ENCODE data around the gene KPNA1.

- TF ChIP-seq, protein P1, sequence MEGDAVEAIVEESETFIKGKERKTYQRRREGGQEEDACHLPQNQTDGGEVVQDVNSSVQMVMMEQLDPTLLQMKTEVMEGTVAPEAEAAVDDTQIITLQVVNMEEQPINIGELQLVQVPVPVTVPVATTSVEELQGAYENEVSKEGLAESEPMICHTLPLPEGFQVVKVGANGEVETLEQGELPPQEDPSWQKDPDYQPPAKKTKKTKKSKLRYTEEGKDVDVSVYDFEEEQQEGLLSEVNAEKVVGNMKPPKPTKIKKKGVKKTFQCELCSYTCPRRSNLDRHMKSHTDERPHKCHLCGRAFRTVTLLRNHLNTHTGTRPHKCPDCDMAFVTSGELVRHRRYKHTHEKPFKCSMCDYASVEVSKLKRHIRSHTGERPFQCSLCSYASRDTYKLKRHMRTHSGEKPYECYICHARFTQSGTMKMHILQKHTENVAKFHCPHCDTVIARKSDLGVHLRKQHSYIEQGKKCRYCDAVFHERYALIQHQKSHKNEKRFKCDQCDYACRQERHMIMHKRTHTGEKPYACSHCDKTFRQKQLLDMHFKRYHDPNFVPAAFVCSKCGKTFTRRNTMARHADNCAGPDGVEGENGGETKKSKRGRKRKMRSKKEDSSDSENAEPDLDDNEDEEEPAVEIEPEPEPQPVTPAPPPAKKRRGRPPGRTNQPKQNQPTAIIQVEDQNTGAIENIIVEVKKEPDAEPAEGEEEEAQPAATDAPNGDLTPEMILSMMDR (IDR thresholded peaks at IDR 0.05; ENCODE audit: low read depth, low read length): no peak
- TF ChIP-seq EZH2phosphoT487 (IDR thresholded peaks at IDR 0.05; ENCODE audit: low read depth): no peak
Measured at GRCh38 chr3:122546151-122546550, 31.4 kb upstream of the KPNA1 start.
